Measurements from ENCODE around the gene MRPS14.
"Not testable (repeated sequence)": the region's sequence is repeated elsewhere in the genome, so short reads cannot be mapped to it uniquely, and the experiment has no call there.

Gene MRPS14

GRCh38 chr1:175040324-175040879, 17.2 kb upstream of the MRPS14 start:
- peaks cover 11% of the 10 kb centered on the region for H3K4me1 ChIP-seq (ENCODE audit: insufficient read depth, low read length)
- H3K36me3 ChIP-seq (ENCODE audit: insufficient read depth, low read length): no peaks in the 10 kb centered on the region
- H3K9ac ChIP-seq (ENCODE audit: low read depth, low read length): no peak overlapping the region
- H3K9me3 ChIP-seq (ENCODE audit: control insufficient read depth, insufficient read depth, low read length): no peaks in the 10 kb centered on the region

- Histone ChIP-seq H3K36me3 (ENCODE audit: insufficient read depth, low read length) (no peaks in the 10 kb centered on the region), H3K9ac (ENCODE audit: low read depth, low read length) (no peak overlapping the region), H3K4me1 (ENCODE audit: insufficient read depth, low read length) (peaks cover 11% of the 10 kb centered on the region), H3K9me3 (ENCODE audit: control insufficient read depth, insufficient read depth, low read length) (no peaks in the 10 kb centered on the region)
These were observed 14.2 kb upstream of the MRPS14 start for GRCh38 chr1:175037416-175037815.

GRCh38 chr1:175036476-175036875, 13.3 kb upstream of the MRPS14 start:
- Histone ChIP-seq H3K36me3 (ENCODE audit: insufficient read depth, low read length) (no peaks in the 10 kb centered on the region), H3K9me3 (ENCODE audit: control insufficient read depth, insufficient read depth, low read length) (no peaks in the 10 kb centered on the region), H3K4me1 (ENCODE audit: insufficient read depth, low read length) (peaks cover 11% of the 10 kb centered on the region), H3K9ac (ENCODE audit: low read depth, low read length) (no peak overlapping the region)

- Histone ChIP-seq H3K9me3 (ENCODE audit: control insufficient read depth, insufficient read depth, low read length) (no peaks in the 10 kb centered on the region), H3K9ac (ENCODE audit: low read depth, low read length) (no peak overlapping the region), H3K4me1 (ENCODE audit: insufficient read depth, low read length) (peaks cover 11% of the 10 kb centered on the region), H3K36me3 (ENCODE audit: insufficient read depth, low read length) (no peaks in the 10 kb centered on the region)
These were observed 12.6 kb upstream of the MRPS14 start for GRCh38 chr1:175035865-175036264.

GRCh38 chr1:175034775-175035174, 11.6 kb upstream of the MRPS14 start:
- Histone ChIP-seq H3K4me1 (ENCODE audit: insufficient read depth, low read length) (peaks cover 11% of the 10 kb centered on the region), H3K36me3 (ENCODE audit: insufficient read depth, low read length) (no peaks in the 10 kb centered on the region), H3K9me3 (ENCODE audit: control insufficient read depth, insufficient read depth, low read length) (no peaks in the 10 kb centered on the region), H3K9ac (ENCODE audit: low read depth, low read length) (no peak overlapping the region)

- Histone ChIP-seq H3K4me1 (ENCODE audit: insufficient read depth, low read length) (peaks cover 11% of the 10 kb centered on the region), H3K36me3 (ENCODE audit: insufficient read depth, low read length) (no peaks in the 10 kb centered on the region), H3K9ac (ENCODE audit: low read depth, low read length) (no peak overlapping the region)
These were observed 10.7 kb upstream of the MRPS14 start for GRCh38 chr1:175033953-175034352.

GRCh38 chr1:175024773-175025172, 1.5 kb upstream of the MRPS14 start:
- Histone ChIP-seq H3K9ac (ENCODE audit: low read depth, low read length) (no peak overlapping the region), H3K9me3 (ENCODE audit: control insufficient read depth, insufficient read depth, low read length) (no peaks in the 10 kb centered on the region), H3K36me3 (ENCODE audit: insufficient read depth, low read length) (no peaks in the 10 kb centered on the region), H3K4me1 (ENCODE audit: insufficient read depth, low read length) (no peaks in the 10 kb centered on the region)

More at GRCh38 chr1:175033953-175034352, 10.7 kb upstream of the MRPS14 start:
- no peaks in the 10 kb centered on the region for H3K9me3 ChIP-seq (ENCODE audit: control insufficient read depth, insufficient read depth, low read length)

- H3K9me3 ChIP-seq (ENCODE audit: control insufficient read depth, insufficient read depth, low read length); H3K36me3 ChIP-seq (ENCODE audit: insufficient read depth, low read length); H3K4me1 ChIP-seq (ENCODE audit: insufficient read depth, low read length): not testable (repeated sequence)
- H3K9ac ChIP-seq (ENCODE audit: low read depth, low read length): peak overlapping the region; percentile 99
These were observed 657 bp upstream of the MRPS14 start for GRCh38 chr1:175023922-175024242.

GRCh38 chr1:175019524-175019923, 3.7 kb downstream of the MRPS14 start:
- Histone ChIP-seq H3K4me1 (ENCODE audit: insufficient read depth, low read length) (no peaks in the 10 kb centered on the region), H3K36me3 (ENCODE audit: insufficient read depth, low read length) (no peaks in the 10 kb centered on the region), H3K9me3 (ENCODE audit: control insufficient read depth, insufficient read depth, low read length) (no peaks in the 10 kb centered on the region), H3K9ac (ENCODE audit: low read depth, low read length) (no peak overlapping the region)

- H3K9me3 ChIP-seq (ENCODE audit: control insufficient read depth, insufficient read depth, low read length): no peaks in the 10 kb centered on the region
- peaks cover 4% of the 10 kb centered on the region; the same call in 1 of the 2 replicates for H3K36me3 ChIP-seq (ENCODE audit: insufficient read depth, low read length)
- no peak overlapping the region for H3K9ac ChIP-seq (ENCODE audit: low read depth, low read length)
- no peaks in the 10 kb centered on the region for H3K4me1 ChIP-seq (ENCODE audit: insufficient read depth, low read length)
These were observed 8.0 kb downstream of the MRPS14 start for GRCh38 chr1:175015243-175015642.

GRCh38 chr1:175013445-175013844, 9.8 kb downstream of the MRPS14 start:
- Histone ChIP-seq H3K36me3 (ENCODE audit: insufficient read depth, low read length) (peaks cover 10% of the 10 kb centered on the region), H3K9me3 (ENCODE audit: control insufficient read depth, insufficient read depth, low read length) (no peaks in the 10 kb centered on the region), H3K9ac (ENCODE audit: low read depth, low read length) (no peak overlapping the region), H3K4me1 (ENCODE audit: insufficient read depth, low read length) (no peaks in the 10 kb centered on the region)

GRCh38 chr1:175009532-175009931, 13.7 kb downstream of the MRPS14 start:
- H3K9ac ChIP-seq (ENCODE audit: low read depth, low read length): no peak overlapping the region
- H3K9me3 ChIP-seq (ENCODE audit: control insufficient read depth, insufficient read depth, low read length): no peaks in the 10 kb centered on the region
- no peaks in the 10 kb centered on the region for H3K4me1 ChIP-seq (ENCODE audit: insufficient read depth, low read length)
- H3K36me3 ChIP-seq (ENCODE audit: insufficient read depth, low read length): peaks cover 26% of the 10 kb centered on the region

- peaks cover 10% of the 10 kb centered on the region; the same call in 1 of the 2 replicates for H3K4me1 ChIP-seq (ENCODE audit: insufficient read depth, low read length)
- H3K9ac ChIP-seq (ENCODE audit: low read depth, low read length): no peak overlapping the region
- H3K36me3 ChIP-seq (ENCODE audit: insufficient read depth, low read length): peaks cover 22% of the 10 kb centered on the region
- no peaks in the 10 kb centered on the region for H3K9me3 ChIP-seq (ENCODE audit: control insufficient read depth, insufficient read depth, low read length)
These were observed 18.0 kb downstream of the MRPS14 start for GRCh38 chr1:175005085-175005783.

- Histone ChIP-seq H3K36me3 (ENCODE audit: insufficient read depth, low read length) (peaks cover 16% of the 10 kb centered on the region), H3K9ac (ENCODE audit: low read depth, low read length) (no peak overlapping the region), H3K4me1 (ENCODE audit: insufficient read depth, low read length) (peaks cover 10% of the 10 kb centered on the region; the same call in 1 of the 2 replicates), H3K9me3 (ENCODE audit: control insufficient read depth, insufficient read depth, low read length) (no peaks in the 10 kb centered on the region)
These were observed 19.7 kb downstream of the MRPS14 start for GRCh38 chr1:175003521-175003920.

- no peaks in the 10 kb centered on the region for H3K9me3 ChIP-seq (ENCODE audit: control insufficient read depth, insufficient read depth, low read length)
- H3K36me3 ChIP-seq (ENCODE audit: insufficient read depth, low read length): peaks cover 13% of the 10 kb centered on the region
- peaks cover 10% of the 10 kb centered on the region for H3K4me1 ChIP-seq (ENCODE audit: insufficient read depth, low read length)
- no peak overlapping the region for H3K9ac ChIP-seq (ENCODE audit: low read depth, low read length)
These were observed 20.2 kb downstream of the MRPS14 start for GRCh38 chr1:175002910-175003517.

Data from ES-I3 (cell line).